Spleen (tissue), 7 donors: ENCODE measurements around the gene TOM1L1.

ENCODE experiments used
- CTCF ChIP-seq, 11 experiments: fragments of 200-600 bp in 7 of 11; fragments of 450-650 bp in 4 of 11; sonication (generic) in 4 of 11; IDR thresholded peaks in 8 of 11; conservative IDR thresholded peaks in 3 of 11; 1 replicate in 7 of 11; 2 replicates in 4 of 11; pipeline versions ENCODE4 v1.4.0 to v1.8.0; 2016 to 2021; ENCODE audit warnings: antibody characterized with exemption in 11 of 11, inconsistent platforms in 4 of 11, mild to moderate bottlenecking in 1 of 11
- POLR2A ChIP-seq, 3 donors: fragments of 450-650 bp; IDR thresholded peaks; one replicate each; pipeline ENCODE4 v1.5.1; 2017; ENCODE audit warnings: antibody characterized with exemption in 3 of 3, mild to moderate bottlenecking in 1 of 3
- donor health status: DM: no; HTN: no; CAD: no; lungs with moderate emphysema.
- donor health status: DM: no; HTN: no; CAD: no.
- donor health status: DM: no; HTN: no; CAD: no.

DNA sequence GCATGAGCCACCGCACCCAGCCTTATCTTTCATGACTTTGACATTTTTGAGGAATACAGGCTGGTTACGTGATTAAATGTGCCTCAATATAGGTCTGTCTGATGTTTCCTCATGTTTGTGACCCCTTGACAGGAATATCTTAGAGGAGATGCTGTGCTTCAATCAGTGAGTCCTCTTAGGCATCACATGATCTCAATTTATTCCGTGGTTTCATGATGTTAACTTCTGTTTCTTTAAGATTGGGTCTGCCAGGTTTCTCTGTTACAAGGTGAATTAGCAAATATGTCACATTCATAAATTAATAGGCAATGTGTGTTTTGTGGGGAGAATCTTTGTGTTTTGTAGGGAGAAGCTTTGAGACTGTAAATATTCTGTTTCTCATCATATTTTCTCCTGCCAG, 71.2 kb downstream of the TOM1L1 start:
- TF ChIP-seq CTCF (IDR thresholded peaks at IDR 0.05 in 8 of 11, conservative IDR thresholded peaks at IDR 0.05 in 3 of 11) = no peak
- no peak for TF ChIP-seq POLR2A (IDR thresholded peaks at IDR 0.05)
